ENCODE results near the gene AP3D1. TPM values are rescaled to one million over a fixed set of nuclear protein-coding genes. Genes with fewer than 3 reads are reported as not detected.
A peak's percentile ranks its signal among the peaks of the same experiment; 100 is the strongest.
"Not testable (repeated sequence)": the region's sequence is repeated elsewhere in the genome, so short reads cannot be mapped to it uniquely, and the experiment has no call there.

Gene AP3D1
- total RNA-seq, 1 experiment from 2014 or later, result 145 TPM

- no peak for DNase-seq (ENCODE audit: low spot score)
Measured at GRCh38 chr19:2111425-2111824, 39.9 kb downstream of the AP3D1 start.

GRCh38 chr19:2110822-2111221, 40.5 kb downstream of the AP3D1 start:
- no peak for DNase-seq (ENCODE audit: low spot score)

GRCh38 chr19:2109046-2109864, 42.1 kb downstream of the AP3D1 start:
- DNase-seq (ENCODE audit: low spot score), result no peak

- DNase-seq (ENCODE audit: low spot score), result no peak
Measured at GRCh38 chr19:2108251-2109016, 42.9 kb downstream of the AP3D1 start.

- no peak for DNase-seq (ENCODE audit: low spot score)
Measured at GRCh38 chr19:2103045-2103707, 48.2 kb downstream of the AP3D1 start.

GRCh38 chr19:2101417-2102335, 49.7 kb downstream of the AP3D1 start:
- no peak for DNase-seq (ENCODE audit: low spot score)

GRCh38 chr19:2100719-2101061, 50.7 kb downstream of the AP3D1 start:
- DNase-seq (ENCODE audit: low spot score), result no peak

GRCh38 chr19:2099937-2100718, 51.2 kb downstream of the AP3D1 start:
- DNase-seq (ENCODE audit: low spot score), result no peak

GRCh38 chr19:2099054-2099501, 52.3 kb downstream of the AP3D1 start:
- no peak for DNase-seq (ENCODE audit: low spot score)

GRCh38 chr19:2097886-2098327, 53.5 kb downstream of the AP3D1 start:
- no peak for DNase-seq (ENCODE audit: low spot score)

- DNase-seq (ENCODE audit: low spot score), result peak; percentile 4
Measured at GRCh38 chr19:2097203-2097885, 54.0 kb downstream of the AP3D1 start.

GRCh38 chr19:2096480-2097202, 54.7 kb downstream of the AP3D1 start, which contains the start of gene IZUMO4:
IZUMO4 (plus strand) TSS chr19:2096915; CDS start chr19:2096946, 31 bp downstream.
- DNase-seq (ENCODE audit: low spot score), result peak; percentile 94

GRCh38 chr19:2096034-2096479, 55.3 kb downstream of the AP3D1 start, which contains the start of gene MOB3A:
MOB3A (minus strand) TSS chr19:2096326; CDS start chr19:2078560, 17,766 bp downstream.
- peak; percentile 75 for DNase-seq (ENCODE audit: low spot score)

- DNase-seq (ENCODE audit: low spot score), result not testable (repeated sequence)
Measured at GRCh38 chr19:2091926-2092525, 59.3 kb downstream of the AP3D1 start.

- no peak for DNase-seq (ENCODE audit: low spot score)
Measured at GRCh38 chr19:2089727-2090053, 61.7 kb downstream of the AP3D1 start.

- no peak for DNase-seq (ENCODE audit: low spot score)
Measured at GRCh38 chr19:2089001-2089711, 62.2 kb downstream of the AP3D1 start.

- DNase-seq (ENCODE audit: low spot score), result no peak
Measured at GRCh38 chr19:2087621-2088100, 63.7 kb downstream of the AP3D1 start.

All from HT-29 (cell line).